Activated CD4-positive, CD25-positive, alpha-beta regulatory T cell treated with anti-CD3 and anti-CD28 coated beads, Interleukin-2, amount 50 U/mL, for 72 hours (primary cell): ENCODE results near the gene GFRAL.

ENCODE experiments used
- DNase-seq: peaks from one replicate; pipeline ENCODE4 v3.0.0; 2021

Gene GFRAL

DNA sequence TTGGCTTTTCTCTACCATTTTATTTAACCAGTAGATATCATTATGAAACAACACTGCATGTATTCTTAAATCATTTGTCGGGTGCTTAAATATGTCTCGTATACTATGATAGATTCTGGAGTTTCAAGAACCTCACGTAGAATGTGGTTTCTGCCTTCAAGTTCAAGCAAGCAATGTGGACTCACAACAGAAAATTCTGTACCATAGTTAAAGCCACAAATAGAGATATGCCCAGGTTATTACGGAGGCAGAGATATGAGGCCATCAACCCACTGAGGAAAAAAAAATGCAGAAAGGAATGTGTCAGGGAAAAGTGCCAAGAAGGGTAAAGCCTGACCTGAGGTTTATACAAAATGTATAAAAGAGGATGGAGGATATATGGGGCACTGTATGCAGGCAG is 109.9 kb downstream of the GFRAL start:
- no peak for DNase-seq

DNA sequence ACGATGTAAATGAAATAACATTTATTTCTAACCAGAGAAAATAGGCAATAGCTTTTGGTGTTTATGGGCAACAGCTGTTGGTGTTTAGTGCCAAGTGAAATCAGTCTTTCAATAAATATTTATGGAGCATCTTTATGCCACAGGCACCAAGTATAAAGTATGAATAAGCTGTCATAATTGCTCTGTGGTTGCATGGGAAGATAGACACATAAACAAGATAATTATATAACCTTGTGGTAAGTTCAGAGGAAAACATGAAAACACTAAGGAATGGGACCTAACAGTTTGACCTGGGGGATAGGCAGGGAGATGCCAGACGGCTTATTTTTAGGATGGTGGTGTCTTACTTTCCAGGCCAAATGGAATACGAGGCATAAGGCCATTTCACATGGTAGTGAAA is 110.9 kb downstream of the GFRAL start:
- DNase-seq: no peak

GRCh38 chr6:55443238-55444134 is 116.2 kb downstream of the GFRAL start:
- DNase-seq: no peak

DNA sequence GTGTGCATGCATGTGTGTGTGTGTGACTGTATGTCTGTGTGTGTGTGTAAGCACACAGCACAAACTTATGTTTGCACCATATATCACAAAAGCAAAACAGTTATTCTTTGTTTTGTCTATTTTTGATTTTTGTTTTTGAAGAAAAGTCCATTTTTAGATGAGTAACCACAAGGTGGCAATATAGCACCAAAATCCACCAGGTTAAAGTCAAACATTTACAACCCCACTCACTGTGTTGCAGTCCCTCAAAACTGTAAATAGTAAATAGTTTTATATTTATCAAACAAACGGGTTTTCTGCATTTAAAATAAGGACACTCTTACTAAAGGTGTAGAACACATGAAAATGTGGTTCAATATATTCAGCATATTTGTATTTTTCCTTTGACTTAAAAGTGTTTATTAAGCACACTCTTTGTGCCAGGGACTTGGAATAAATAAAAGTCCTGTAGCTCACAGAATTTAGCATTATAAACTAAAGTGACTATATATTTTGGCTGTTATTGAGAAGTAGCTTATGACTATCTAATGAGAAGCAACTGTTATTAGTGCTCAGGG is 118.5 kb downstream of the GFRAL start:
- DNase-seq: no peak

DNA sequence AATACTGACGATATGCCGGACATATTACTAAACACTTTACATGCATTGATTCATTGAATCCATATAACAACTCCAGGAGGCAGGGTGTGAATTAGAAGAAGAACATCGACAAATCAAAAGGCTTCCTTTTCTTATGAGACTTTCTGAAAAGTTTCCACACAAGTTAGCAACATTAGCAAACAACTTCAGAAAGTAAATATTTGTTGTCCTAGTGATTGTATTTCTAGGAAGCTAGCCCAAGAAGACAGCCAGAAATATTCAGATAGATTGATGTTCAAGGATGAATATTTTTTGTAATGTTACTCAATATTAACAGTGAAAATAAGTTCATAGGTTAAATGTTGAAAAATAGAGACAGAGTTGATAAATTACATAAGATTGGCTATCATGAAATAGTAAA is 120.6 kb downstream of the GFRAL start:
- no peak for DNase-seq

DNA sequence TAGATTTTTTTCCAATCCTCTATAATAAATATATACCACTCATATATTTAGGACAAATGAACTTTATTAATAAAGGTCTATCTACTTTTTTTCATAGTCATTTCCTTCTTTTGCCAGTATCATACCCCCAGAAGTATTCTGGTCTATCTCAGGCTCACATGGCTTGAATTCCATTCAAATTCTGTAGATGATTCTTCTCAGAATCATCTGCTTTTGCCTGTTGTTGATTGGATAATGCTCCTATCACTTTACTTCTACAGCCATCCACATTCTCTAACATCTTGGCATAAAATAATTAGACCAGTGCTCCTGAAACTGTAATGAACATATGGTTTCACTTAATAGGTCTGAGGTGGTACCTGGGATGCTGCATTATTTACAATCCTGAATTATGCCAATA is 121.2 kb downstream of the GFRAL start:
- DNase-seq: no peak

DNA sequence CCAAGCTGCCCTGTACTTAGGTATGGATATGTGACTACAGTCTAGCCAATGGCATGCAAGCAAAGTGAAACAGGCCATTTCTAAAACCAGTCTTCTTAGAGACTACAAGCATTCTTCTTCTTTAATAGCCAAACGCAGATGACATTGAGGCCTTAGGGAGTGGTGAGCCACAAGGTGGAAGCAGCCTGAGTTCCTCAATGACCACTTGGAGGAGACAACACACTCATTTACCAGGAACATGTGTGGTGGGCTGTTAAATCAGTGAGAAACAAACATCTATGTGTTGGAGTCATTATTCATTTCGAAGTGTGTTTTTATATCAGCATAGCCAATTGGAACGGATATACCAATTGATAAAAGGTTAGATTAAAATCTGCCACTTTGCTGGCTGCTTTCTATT is 122.0 kb downstream of the GFRAL start:
- DNase-seq: no peak

GRCh38 chr6:55450005-55450404 is 122.7 kb downstream of the GFRAL start:
- DNase-seq: no peak
